PFSK-1 (cell line): ENCODE data around the gene EMILIN1.

Source experiments
- FOXP2 ChIP-seq: optimal IDR thresholded peaks from 2 replicates; pipeline ENCODE3; 2011; ENCODE audit warnings: borderline replicate concordance, control low read depth, inconsistent platforms; ENCODE audit not compliant: insufficient read depth; ENCODE audit errors: extremely low read length, extremely low read depth
- POLR2AphosphoS5 ChIP-seq: IDR thresholded peaks from 2 replicates; pipeline ENCODE4 v1.6.1; 2012; ENCODE audit warnings: low read depth, mild to moderate bottlenecking, control low read depth, low read length, moderate library complexity
- SIN3A ChIP-seq: IDR thresholded peaks from 2 replicates; pipeline ENCODE4 v1.6.1; 2012; ENCODE audit warnings: mild to moderate bottlenecking, low read length, moderate library complexity, borderline replicate concordance; ENCODE audit not compliant: insufficient read depth
- TAF1 ChIP-seq: IDR thresholded peaks from 2 replicates; pipeline ENCODE4 v1.6.1; 2012; ENCODE audit warnings: low read length, control low read depth, borderline replicate concordance; ENCODE audit not compliant: insufficient read depth
- TF ChIP-seq, protein P1 (sequence below), 2 experiments: IDR thresholded peaks; 2 replicates each; pipeline versions ENCODE4 v1.6.1 to v1.8.0; 2011 to 2012; ENCODE audit warnings: low read depth in 2 of 2, low read length in 2 of 2, control low read depth in 1 of 2, inconsistent platforms in 1 of 2, mild to moderate bottlenecking in 1 of 2, moderate library complexity in 1 of 2; ENCODE audit not compliant: insufficient read depth in 1 of 2

Gene EMILIN1

DNA sequence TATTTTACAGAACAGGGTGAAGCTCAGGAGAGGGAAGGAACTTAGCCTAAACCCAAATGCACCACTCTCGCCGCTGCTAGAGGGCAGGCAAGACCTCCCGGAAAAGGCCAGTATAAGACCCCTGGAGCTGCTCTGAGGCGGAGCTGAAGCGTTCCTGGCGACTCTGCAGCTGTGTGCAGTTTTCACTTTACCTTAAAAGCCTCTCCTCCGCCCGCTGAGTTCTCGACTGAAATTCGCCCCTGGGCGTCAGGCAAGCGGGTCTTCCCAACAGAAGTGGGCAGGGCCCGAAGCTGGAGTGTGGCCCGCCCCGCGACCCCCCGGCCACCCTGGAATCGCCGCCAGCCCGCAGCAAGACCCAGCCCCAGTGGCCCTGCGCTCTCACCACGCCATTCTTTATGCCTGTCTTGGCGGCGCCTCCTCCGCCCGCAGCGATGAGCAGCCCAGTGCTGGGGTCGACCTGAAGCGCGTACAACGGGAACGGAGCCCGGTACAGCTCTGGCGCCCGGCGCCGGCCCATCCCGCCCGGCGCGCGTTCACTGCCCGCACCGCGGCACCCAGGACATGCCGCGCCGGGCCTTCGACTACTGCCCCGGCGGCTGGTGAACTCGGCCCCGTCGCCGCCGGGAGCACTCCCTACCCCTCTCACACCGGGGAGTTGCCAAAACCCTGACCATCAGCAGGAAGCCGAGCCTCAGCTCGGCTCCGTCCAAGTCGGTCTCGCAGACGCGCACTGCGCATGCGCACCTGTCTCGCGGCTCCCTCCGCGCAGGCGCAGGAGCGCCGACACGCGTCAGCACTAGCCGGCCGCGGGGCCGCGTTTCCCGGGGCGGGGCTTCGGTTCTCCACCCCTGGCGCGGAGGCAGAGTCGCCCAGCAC lies 55.7 kb downstream of the EMILIN1 start, which contains the start of gene PREB:
PREB (minus strand) TSS at position 732 of the 876 bp plus-strand sequence; CDS start at position 517, 215 bp downstream.
- TF ChIP-seq FOXP2 (peak; percentile 56), POLR2AphosphoS5 (peak; percentile 88), TAF1 (peak; percentile 72; the same call in 1 of the 2 replicates), SIN3A (no peak)
- TF ChIP-seq, protein P1, sequence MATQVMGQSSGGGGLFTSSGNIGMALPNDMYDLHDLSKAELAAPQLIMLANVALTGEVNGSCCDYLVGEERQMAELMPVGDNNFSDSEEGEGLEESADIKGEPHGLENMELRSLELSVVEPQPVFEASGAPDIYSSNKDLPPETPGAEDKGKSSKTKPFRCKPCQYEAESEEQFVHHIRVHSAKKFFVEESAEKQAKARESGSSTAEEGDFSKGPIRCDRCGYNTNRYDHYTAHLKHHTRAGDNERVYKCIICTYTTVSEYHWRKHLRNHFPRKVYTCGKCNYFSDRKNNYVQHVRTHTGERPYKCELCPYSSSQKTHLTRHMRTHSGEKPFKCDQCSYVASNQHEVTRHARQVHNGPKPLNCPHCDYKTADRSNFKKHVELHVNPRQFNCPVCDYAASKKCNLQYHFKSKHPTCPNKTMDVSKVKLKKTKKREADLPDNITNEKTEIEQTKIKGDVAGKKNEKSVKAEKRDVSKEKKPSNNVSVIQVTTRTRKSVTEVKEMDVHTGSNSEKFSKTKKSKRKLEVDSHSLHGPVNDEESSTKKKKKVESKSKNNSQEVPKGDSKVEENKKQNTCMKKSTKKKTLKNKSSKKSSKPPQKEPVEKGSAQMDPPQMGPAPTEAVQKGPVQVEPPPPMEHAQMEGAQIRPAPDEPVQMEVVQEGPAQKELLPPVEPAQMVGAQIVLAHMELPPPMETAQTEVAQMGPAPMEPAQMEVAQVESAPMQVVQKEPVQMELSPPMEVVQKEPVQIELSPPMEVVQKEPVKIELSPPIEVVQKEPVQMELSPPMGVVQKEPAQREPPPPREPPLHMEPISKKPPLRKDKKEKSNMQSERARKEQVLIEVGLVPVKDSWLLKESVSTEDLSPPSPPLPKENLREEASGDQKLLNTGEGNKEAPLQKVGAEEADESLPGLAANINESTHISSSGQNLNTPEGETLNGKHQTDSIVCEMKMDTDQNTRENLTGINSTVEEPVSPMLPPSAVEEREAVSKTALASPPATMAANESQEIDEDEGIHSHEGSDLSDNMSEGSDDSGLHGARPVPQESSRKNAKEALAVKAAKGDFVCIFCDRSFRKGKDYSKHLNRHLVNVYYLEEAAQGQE (IDR thresholded peaks at IDR 0.05; ENCODE audit: insufficient read depth in 1 of 2, low read depth in 2 of 2, low read length in 2 of 2): 0 out of 4 replicates have a peak, but pooled peaks of 1 of the 2 experiments have one; percentile 15

DNA sequence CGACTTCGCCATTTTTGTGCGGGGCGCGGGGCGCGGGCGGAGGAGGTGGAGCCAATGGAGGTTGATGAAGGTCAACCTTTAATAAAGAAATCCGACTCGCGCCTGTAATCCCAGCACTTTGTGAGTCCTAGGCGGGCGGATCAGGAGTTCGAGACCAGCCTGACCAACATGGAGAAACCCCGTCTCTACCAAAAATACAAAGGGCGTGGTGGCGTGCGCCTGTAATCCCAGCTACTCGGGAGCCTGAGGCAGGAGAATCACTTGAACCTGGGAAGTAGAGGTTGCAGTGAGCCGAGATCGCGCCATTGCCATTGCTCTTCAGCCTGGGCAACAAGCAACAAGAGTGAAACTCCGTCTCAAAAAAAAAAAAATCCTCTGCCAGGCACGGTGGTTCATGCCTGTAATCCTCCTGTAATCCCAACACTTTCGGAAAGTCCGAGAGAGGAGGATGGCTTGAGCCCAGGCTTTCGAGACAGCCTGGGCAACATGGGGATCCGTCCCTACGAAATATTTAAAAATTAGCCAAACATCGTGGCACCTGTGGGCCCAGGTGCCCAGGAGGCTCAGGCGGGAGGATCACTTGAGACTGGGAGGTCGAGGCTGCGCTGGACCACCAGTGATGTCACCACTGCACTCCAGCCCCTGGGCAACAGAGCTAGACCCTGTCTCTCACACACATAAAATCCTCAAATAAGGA lies 56.5 kb downstream of the EMILIN1 start:
- TF ChIP-seq FOXP2: no peak

DNA sequence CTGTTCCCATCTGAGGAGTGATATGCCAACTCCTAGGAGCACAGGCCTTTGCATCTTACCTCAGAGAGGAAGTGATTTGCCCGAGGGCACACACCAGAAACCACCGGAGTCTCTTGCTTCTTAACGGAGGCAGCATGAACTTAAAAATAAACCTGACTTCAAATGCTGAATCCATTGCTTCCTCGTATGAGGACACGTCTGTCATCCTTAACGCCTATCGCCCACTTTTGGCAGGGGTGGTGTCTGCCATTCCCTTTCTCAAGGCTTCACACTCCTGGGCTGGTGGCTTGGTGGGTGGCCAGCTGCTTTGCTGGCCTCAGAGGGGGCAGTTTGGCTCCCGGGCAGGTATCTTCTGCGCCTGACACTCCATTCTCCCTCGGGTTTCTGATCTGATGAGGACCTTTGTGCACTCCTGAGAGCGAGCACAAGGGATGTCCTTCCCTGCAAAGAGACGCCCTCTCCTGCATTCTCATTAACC lies 57.1 kb downstream of the EMILIN1 start:
- TF ChIP-seq SIN3A (no peak), TAF1 (no peak), FOXP2 (no peak)
